Measurements from ENCODE around the gene TRIB2.
A peak's percentile ranks its signal among the peaks of the same experiment; 100 is the strongest.
"Not testable (repeated sequence)": the region's sequence is repeated elsewhere in the genome, so short reads cannot be mapped to it uniquely, and the experiment has no call there.

The TRIB2 gene

DNA sequence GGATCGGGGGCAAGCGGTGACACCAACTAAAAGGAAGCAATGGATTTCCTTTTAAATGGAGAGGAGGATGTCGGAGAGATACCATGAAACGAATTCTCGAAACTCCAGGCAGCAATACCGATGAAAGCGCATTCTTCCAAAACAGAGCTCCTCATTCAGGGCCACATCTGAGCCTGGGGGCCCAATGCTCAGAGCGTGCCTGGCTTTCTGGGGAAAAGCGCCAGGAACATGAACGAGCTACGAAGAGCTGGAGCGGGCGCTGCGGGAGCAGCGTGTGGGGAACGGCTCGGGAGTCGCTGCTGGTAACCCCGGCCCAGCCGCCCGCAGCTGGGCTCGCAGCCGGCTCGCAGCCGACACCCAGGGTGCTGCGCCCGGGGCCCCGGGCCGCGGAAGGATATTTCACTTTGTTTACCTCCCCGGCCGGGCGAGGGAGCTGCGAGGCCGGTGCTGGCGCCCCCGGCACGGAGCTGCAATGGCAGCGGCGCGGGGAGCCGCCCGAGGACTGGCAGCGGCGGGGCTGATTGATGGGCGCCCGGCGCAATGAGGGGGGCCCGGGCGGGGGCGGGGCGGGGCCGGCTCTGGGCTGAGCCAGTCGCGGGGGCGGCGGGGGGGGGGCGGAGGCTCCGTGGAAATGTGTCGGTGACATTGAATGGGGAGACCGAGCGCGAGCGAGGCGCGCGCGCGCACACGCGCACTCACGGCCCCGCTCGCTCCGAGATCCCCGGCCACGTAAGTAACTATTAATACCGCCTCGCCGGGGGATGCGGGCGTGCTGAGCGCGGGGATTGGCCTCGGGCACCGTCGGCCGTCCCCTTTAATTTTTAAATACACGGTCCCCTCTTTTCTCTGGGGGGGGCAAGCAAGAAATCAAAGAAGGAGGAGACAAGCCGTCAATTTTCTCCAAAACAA is at the start of gene TRIB2:
TRIB2 (plus strand) TSS at position 655 of the 909 bp plus-strand sequence. CDS start 1,372 bp downstream, outside the sequence.
- Histone ChIP-seq H3K4me3 (ENCODE audit: low read depth, low read length) (peak within 1 kb of the TSS; percentile 88), H3K9me3 (ENCODE audit: control insufficient read depth, insufficient read depth, low read length) (no peaks in the 10 kb centered on the region), H3K4me1 (ENCODE audit: control insufficient read depth, insufficient read depth, low read length) (peaks cover 21% of the 10 kb centered on the region), H3K36me3 (ENCODE audit: control insufficient read depth, insufficient read depth, low read length) (no peaks in the 10 kb centered on the region), H3K27me3 (ENCODE audit: control insufficient read depth, insufficient read depth, low read length) (peaks cover 19% of the 10 kb centered on the region), H3K9ac (ENCODE audit: low read depth, low read length) (peak within 1 kb of the TSS; percentile 88)

- H3K4me3 ChIP-seq (ENCODE audit: low read depth, low read length) = no peak overlapping the region
- H3K9me3 ChIP-seq (ENCODE audit: control insufficient read depth, insufficient read depth, low read length) = no peaks in the 10 kb centered on the region
- H3K4me1 ChIP-seq (ENCODE audit: control insufficient read depth, insufficient read depth, low read length) = no peaks in the 10 kb centered on the region
- H3K36me3 ChIP-seq (ENCODE audit: control insufficient read depth, insufficient read depth, low read length) = no peaks in the 10 kb centered on the region
- no peak overlapping the region for H3K9ac ChIP-seq (ENCODE audit: low read depth, low read length)
- no peaks in the 10 kb centered on the region for H3K27me3 ChIP-seq (ENCODE audit: control insufficient read depth, insufficient read depth, low read length)
Observed at GRCh38 chr2:12669036-12669435, 47.7 kb upstream of the TRIB2 start.

GRCh38 chr2:12672711-12673315 is 43.9 kb upstream of the TRIB2 start:
- Histone ChIP-seq H3K9ac (ENCODE audit: low read depth, low read length) (no peak overlapping the region), H3K36me3 (ENCODE audit: control insufficient read depth, insufficient read depth, low read length) (no peaks in the 10 kb centered on the region), H3K9me3 (ENCODE audit: control insufficient read depth, insufficient read depth, low read length) (no peaks in the 10 kb centered on the region), H3K27me3 (ENCODE audit: control insufficient read depth, insufficient read depth, low read length) (no peaks in the 10 kb centered on the region), H3K4me3 (ENCODE audit: low read depth, low read length) (no peak overlapping the region), H3K4me1 (ENCODE audit: control insufficient read depth, insufficient read depth, low read length) (no peaks in the 10 kb centered on the region)

- Histone ChIP-seq H3K4me1 (ENCODE audit: control insufficient read depth, insufficient read depth, low read length) (no peaks in the 10 kb centered on the region), H3K9me3 (ENCODE audit: control insufficient read depth, insufficient read depth, low read length) (no peaks in the 10 kb centered on the region), H3K27me3 (ENCODE audit: control insufficient read depth, insufficient read depth, low read length) (no peaks in the 10 kb centered on the region), H3K9ac (ENCODE audit: low read depth, low read length) (no peak overlapping the region), H3K36me3 (ENCODE audit: control insufficient read depth, insufficient read depth, low read length) (no peaks in the 10 kb centered on the region), H3K4me3 (ENCODE audit: low read depth, low read length) (no peak overlapping the region)
Observed at GRCh38 chr2:12674644-12675328, 42.0 kb upstream of the TRIB2 start.

DNA sequence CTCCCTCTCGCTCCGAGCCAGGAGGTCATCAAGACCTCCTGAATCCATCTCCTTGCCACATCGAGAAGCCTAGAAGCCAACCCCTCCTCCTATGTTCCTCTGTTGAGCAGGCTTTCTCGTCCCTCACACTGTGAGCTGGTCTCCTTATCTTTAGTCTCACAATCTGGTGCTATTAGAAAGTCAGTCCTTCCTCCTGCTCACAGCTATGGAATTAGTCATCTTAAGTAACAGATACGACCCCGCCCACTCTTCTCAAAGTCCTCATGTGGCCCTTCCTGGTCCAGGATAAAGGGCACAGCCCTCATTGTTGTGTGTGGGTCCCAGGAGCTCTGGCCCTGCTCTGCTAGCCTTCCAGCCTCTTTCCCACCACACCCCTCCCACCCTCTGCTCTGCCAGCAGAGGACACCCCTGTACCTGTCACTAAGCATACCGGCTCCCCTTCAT is 41.4 kb upstream of the TRIB2 start:
- Histone ChIP-seq H3K36me3 (ENCODE audit: control insufficient read depth, insufficient read depth, low read length) (no peaks in the 10 kb centered on the region), H3K9ac (ENCODE audit: low read depth, low read length) (no peak overlapping the region), H3K9me3 (ENCODE audit: control insufficient read depth, insufficient read depth, low read length) (no peaks in the 10 kb centered on the region), H3K27me3 (ENCODE audit: control insufficient read depth, insufficient read depth, low read length) (no peaks in the 10 kb centered on the region), H3K4me1 (ENCODE audit: control insufficient read depth, insufficient read depth, low read length) (no peaks in the 10 kb centered on the region), H3K4me3 (ENCODE audit: low read depth, low read length) (no peak overlapping the region)

GRCh38 chr2:12675801-12676200 is 40.9 kb upstream of the TRIB2 start:
- H3K9ac ChIP-seq (ENCODE audit: low read depth, low read length) = no peak overlapping the region
- no peak overlapping the region for H3K4me3 ChIP-seq (ENCODE audit: low read depth, low read length)
- no peaks in the 10 kb centered on the region for H3K4me1 ChIP-seq (ENCODE audit: control insufficient read depth, insufficient read depth, low read length)

GRCh38 chr2:12676771-12677170 is 40.0 kb upstream of the TRIB2 start:
- Histone ChIP-seq H3K27me3 (ENCODE audit: control insufficient read depth, insufficient read depth, low read length) (no peaks in the 10 kb centered on the region), H3K9me3 (ENCODE audit: control insufficient read depth, insufficient read depth, low read length) (no peaks in the 10 kb centered on the region), H3K9ac (ENCODE audit: low read depth, low read length) (no peak overlapping the region), H3K4me3 (ENCODE audit: low read depth, low read length) (no peak overlapping the region), H3K36me3 (ENCODE audit: control insufficient read depth, insufficient read depth, low read length) (no peaks in the 10 kb centered on the region), H3K4me1 (ENCODE audit: control insufficient read depth, insufficient read depth, low read length) (no peaks in the 10 kb centered on the region)

More at GRCh38 chr2:12675801-12676200, 40.9 kb upstream of the TRIB2 start:
- Histone ChIP-seq H3K27me3 (ENCODE audit: control insufficient read depth, insufficient read depth, low read length) (no peaks in the 10 kb centered on the region), H3K9me3 (ENCODE audit: control insufficient read depth, insufficient read depth, low read length) (no peaks in the 10 kb centered on the region), H3K36me3 (ENCODE audit: control insufficient read depth, insufficient read depth, low read length) (no peaks in the 10 kb centered on the region)

GRCh38 chr2:12678186-12678585 is 38.5 kb upstream of the TRIB2 start:
- H3K9ac ChIP-seq (ENCODE audit: low read depth, low read length) = no peak overlapping the region
- no peaks in the 10 kb centered on the region for H3K36me3 ChIP-seq (ENCODE audit: control insufficient read depth, insufficient read depth, low read length)
- H3K4me3 ChIP-seq (ENCODE audit: low read depth, low read length) = no peak overlapping the region
- H3K27me3 ChIP-seq (ENCODE audit: control insufficient read depth, insufficient read depth, low read length) = no peaks in the 10 kb centered on the region
- H3K9me3 ChIP-seq (ENCODE audit: control insufficient read depth, insufficient read depth, low read length) = no peaks in the 10 kb centered on the region
- H3K4me1 ChIP-seq (ENCODE audit: control insufficient read depth, insufficient read depth, low read length) = peaks cover 3% of the 10 kb centered on the region

- no peaks in the 10 kb centered on the region for H3K27me3 ChIP-seq (ENCODE audit: control insufficient read depth, insufficient read depth, low read length)
- H3K4me3 ChIP-seq (ENCODE audit: low read depth, low read length) = no peak overlapping the region
- H3K9me3 ChIP-seq (ENCODE audit: control insufficient read depth, insufficient read depth, low read length) = no peaks in the 10 kb centered on the region
- H3K9ac ChIP-seq (ENCODE audit: low read depth, low read length) = no peak overlapping the region
- H3K36me3 ChIP-seq (ENCODE audit: control insufficient read depth, insufficient read depth, low read length) = no peaks in the 10 kb centered on the region
- peaks cover 11% of the 10 kb centered on the region for H3K4me1 ChIP-seq (ENCODE audit: control insufficient read depth, insufficient read depth, low read length)
Observed at GRCh38 chr2:12679550-12680072, 37.1 kb upstream of the TRIB2 start.

DNA sequence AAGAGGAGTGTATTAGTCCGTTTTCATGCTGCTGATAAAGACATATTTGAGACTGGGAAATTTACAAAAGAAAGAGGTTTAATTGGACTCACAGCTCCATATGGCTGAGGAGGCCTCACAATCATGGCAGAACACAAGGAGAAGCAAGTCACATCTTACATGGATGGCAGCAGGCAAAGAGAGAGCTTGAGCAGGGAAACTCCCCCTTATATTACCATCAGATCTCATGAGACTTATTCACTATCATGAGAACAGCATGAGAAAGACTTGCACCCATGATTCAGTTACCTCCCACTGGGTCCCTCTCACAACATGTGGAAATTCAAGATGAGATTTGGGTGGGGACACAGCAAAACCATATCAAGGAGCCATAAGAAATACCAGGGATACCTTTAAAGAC is 36.6 kb upstream of the TRIB2 start:
- H3K9ac ChIP-seq (ENCODE audit: low read depth, low read length); H3K36me3 ChIP-seq (ENCODE audit: control insufficient read depth, insufficient read depth, low read length); H3K9me3 ChIP-seq (ENCODE audit: control insufficient read depth, insufficient read depth, low read length); H3K27me3 ChIP-seq (ENCODE audit: control insufficient read depth, insufficient read depth, low read length); H3K4me3 ChIP-seq (ENCODE audit: low read depth, low read length): not testable (repeated sequence)
- peaks cover 14% of the 10 kb centered on the region for H3K4me1 ChIP-seq (ENCODE audit: control insufficient read depth, insufficient read depth, low read length)

DNA sequence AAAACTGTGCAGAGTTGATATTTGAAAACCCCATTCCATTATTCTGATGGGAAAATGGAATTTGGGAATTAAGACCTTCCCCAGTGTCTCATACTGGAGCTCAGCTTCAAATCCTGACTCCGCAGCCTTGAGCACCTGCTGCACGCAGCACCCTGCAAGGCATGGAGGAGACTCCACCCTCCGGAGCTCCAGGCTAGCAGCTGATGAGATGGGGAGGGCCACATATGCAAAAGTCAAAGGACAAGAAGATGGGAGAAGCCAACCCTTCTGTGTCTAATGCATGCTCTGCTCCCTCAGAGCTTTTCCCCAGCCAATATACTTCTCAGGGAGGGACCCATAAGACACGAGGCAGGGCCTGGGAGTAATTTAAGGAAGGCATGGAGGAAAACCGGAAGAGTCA is 34.7 kb upstream of the TRIB2 start:
- no peak overlapping the region for H3K9ac ChIP-seq (ENCODE audit: low read depth, low read length)
- H3K27me3 ChIP-seq (ENCODE audit: control insufficient read depth, insufficient read depth, low read length) = no peaks in the 10 kb centered on the region
- H3K36me3 ChIP-seq (ENCODE audit: control insufficient read depth, insufficient read depth, low read length) = no peaks in the 10 kb centered on the region
- H3K9me3 ChIP-seq (ENCODE audit: control insufficient read depth, insufficient read depth, low read length) = no peaks in the 10 kb centered on the region
- H3K4me1 ChIP-seq (ENCODE audit: control insufficient read depth, insufficient read depth, low read length) = peaks cover 14% of the 10 kb centered on the region
- H3K4me3 ChIP-seq (ENCODE audit: low read depth, low read length) = no peak overlapping the region
